Stimulated activated CD4-positive, alpha-beta T cell treated with anti-CD3 and anti-CD28 coated beads, Interleukin-4, amount 100 ng/mL, for 24 hours (primary cell): ENCODE results near the gene SUPT3H.

Source experiments
- DNase-seq: peaks from one replicate; pipeline ENCODE4 v3.0.0-alpha.2; 2020

Gene SUPT3H

DNA sequence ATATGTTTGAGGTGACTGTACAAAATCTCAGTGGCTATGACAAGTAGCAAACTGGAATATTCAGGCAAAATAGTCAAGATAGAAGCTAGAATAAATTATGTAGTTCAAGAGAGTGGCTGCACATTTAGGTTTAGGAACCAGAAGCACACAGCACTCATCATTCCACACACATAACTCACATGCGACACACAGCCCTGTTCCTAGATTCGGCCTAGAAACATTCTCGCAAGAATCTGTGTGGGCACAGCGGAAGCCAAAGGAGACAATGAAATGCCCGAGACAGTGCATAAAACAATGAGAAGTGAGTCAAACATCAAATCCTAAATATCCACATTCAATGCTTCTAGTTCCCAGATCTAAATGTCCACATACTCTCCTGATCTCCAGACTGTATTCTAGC, 9.5 kb upstream of the SUPT3H start:
- no peak for DNase-seq

GRCh38 chr6:45386501-45386900, 8.8 kb upstream of the SUPT3H start:
- no peak for DNase-seq

- no peak for DNase-seq
These were observed 4.7 kb upstream of the SUPT3H start for GRCh38 chr6:45382391-45382790.

DNA sequence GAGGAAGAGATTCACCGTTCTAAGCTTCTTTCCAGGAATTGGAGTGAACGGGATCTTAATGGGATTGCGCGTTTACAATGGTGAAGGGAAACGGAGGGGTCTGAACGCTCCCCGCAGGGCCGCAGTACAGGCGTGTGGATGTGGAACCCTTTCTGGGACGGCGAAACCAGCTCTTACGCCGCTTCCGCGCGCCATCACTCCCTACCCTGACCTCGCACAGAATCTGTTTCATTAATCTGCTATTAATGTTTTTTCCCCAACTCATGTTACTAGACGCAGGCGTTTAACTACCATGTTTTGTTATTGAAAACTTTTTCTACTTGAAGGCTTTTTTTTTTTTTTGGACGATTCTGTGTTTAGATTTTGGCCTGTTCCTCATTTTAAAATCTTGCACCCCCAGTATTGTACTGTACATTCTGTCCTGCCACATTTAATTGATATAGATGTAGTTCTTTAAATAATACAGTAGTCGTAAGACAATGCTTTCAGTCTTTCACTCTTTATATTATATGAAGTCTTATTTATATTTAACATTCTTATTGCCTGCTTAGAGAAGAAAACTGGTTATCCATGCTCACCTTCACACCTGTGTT, 696 bp upstream of the SUPT3H start:
- DNase-seq, result no peak

GRCh38 chr6:45377043-45377553, 636 bp downstream of the SUPT3H start:
- DNase-seq, result no peak

DNA sequence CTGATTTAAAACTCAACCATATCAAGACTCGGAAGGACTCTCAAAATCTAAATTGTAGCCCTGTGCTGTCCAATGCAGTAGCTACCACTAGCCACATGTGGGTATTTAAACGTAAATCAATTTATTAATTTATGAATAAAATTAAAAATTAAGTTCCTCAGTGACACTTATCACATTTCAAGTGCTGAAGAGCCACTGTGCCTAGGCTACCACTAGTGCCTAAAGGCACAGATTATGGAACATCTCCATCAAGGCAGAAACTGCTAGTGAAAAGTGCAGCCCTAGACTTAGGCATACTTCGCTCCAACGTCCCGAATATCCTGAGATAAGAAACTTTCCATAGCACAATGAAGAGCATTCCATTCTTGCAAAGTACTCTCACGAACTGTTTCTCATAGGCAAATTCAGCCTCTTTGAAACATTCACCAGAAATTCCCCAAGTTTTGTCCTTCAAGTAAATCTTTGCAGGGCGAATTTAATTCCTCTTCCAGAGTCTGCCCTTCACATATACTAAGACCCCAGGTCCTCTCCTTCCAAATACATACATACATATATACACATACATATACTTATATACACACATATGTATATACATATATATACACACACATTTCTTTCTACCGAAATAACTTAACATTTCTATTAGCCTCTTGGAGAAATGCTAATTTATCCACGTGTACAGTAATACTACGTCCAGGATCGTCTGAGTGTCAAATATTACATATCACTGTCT, 1.3 kb downstream of the SUPT3H start:
- DNase-seq, result no peak

DNA sequence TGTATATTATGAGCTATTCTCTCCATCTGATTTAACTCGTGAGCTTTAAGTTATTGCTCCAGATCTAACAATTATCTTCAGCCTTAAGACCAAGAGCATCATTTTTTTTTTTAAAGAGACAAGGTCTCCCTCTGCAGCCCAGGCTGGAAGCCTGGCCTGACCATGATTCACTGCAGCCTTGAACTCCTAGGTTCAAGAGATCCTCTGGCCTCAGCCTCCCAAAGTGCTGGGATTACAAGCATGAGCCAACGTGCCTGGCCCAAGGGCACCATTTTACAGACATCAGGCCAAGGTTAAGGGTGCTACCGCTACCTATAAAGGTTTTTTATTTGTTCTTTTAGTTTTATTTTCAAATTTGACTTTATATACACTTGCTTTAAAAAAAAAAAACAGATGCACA, 2.3 kb downstream of the SUPT3H start:
- DNase-seq, result no peak

DNA sequence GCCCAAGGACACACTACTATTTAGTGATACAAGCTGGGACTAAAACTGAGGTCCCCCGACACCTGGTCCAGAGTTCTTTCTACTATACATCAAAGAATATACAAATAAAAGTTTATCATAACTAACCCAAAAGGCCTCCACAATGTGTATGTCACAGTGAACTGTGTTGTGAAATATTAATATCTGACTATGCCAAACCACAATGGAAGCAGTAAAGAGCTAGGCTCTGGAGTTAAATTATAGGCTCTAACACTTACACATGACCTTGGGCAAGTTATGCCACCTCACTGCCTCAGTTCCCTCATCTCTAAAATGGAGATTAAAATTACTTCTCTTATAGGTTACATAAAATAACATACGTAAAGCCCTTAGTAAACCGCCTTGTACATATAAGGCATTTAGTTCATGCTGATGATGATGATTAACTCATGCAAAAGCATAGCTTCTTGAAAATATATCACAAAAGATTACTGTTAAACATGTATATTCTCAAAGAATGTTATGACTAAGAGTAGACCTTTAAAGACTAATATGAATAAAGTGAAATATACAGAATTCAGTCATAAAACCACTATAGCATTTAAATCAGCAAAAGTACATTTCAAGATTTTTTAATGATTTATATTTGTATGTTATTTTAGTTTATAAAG, 5.7 kb downstream of the SUPT3H start:
- DNase-seq, result no peak

- no peak for DNase-seq
These were observed 7.9 kb downstream of the SUPT3H start for GRCh38 chr6:45369870-45370269.

DNA sequence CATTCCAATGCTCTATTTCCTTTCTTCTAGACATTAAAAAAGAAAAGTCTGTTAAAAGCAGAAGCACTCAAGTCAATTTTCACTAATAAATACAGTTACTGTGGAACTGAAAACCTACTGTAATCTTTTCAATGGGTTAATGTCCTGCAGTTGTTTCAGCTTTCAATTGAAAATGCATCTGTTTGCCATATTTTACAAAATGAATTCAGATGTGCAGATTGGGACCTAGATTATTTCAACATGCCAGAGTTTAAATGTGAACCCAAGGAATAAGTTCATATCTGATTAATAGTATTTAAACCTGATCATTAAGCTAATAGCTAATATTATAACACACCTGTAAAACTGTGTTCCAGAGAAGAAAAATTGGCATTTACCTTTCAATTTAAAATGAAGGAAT, 9.7 kb downstream of the SUPT3H start:
- DNase-seq, result no peak

DNA sequence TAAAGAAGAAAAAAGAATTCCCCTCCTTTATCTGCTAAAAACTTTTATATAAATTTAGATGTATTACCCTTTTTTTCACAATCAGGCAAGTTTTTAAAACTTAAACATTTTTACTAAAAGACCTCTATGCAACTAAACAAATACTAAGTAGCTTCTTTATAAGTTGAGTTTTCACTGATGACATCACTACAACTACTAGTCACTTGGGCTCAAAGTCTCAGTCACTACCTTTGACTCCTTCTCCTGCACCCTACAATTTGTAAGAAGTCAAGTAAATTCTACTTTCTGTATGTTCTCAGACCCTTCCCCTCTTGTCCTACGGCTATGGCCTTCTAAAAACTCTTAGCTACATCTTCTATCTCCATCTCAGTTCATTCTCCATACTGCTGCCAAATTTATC, 11.2 kb downstream of the SUPT3H start:
- no peak for DNase-seq

- no peak for DNase-seq
These were observed 12.7 kb downstream of the SUPT3H start for GRCh38 chr6:45365036-45365435.

GRCh38 chr6:45364466-45364865, 13.3 kb downstream of the SUPT3H start:
- no peak for DNase-seq

GRCh38 chr6:45353654-45354053, 24.1 kb downstream of the SUPT3H start:
- DNase-seq, result no peak

GRCh38 chr6:45351667-45352066, 26.1 kb downstream of the SUPT3H start:
- DNase-seq, result no peak

DNA sequence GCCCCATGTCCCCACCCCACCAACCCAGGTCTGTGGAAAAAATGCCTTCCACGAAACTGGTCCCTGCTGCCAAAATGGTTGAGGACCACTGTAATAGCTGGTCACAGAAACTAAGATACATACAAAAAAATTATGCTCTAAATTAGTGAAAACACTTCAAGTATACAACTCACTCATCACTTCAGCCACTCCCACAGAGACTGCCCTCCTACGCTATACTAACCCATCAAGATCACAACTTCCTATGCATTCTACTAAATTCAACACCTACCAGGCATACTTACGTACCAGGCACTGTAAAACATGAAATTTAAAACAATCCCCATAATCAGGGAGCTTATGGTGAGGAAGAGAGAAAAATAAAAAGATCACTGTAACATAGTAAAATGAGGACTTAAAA, 26.7 kb downstream of the SUPT3H start:
- no peak for DNase-seq

GRCh38 chr6:45350186-45350710, 27.5 kb downstream of the SUPT3H start:
- DNase-seq, result no peak

DNA sequence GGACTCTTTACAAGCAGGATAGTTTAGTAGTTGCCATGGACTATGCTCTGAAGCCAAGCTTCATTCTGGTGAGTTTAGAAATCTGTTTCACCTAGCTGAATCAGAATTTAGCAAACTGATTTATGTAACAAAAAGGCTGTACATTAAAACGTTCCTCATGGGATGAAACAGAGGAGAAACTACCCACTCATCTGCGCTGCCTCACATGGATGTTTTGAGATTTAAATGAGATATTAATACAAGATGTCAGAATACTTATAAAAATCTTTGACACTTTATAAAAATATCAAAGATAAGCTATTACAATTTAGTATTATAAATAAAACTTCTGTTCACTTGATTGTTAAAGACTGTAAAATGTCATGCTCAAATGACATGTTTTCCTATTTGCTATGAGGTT, 32.8 kb downstream of the SUPT3H start:
- DNase-seq, result no peak

- no peak for DNase-seq
These were observed 49.2 kb downstream of the SUPT3H start for GRCh38 chr6:45328523-45328922.

- no peak for DNase-seq
These were observed 49.7 kb downstream of the SUPT3H start, which contains the start of gene RUNX2 for GRCh38 chr6:45327956-45328522. Gene RUNX2 (plus strand): TSS chr6:45328330. CDS start chr6:45328727, 397 bp downstream.

GRCh38 chr6:45326698-45327417, 50.9 kb downstream of the SUPT3H start:
- DNase-seq, result no peak

- DNase-seq, result no peak
These were observed 54.0 kb downstream of the SUPT3H start for GRCh38 chr6:45323656-45324224.
